HG02763 (cell line): Measurements from ENCODE around the gene P2RX7.

ENCODE experiments used
- ATAC-seq: cut with Tn5 transposase; IDR thresholded peaks from one replicate; pipeline ENCODE4 v1.9.1; 2021; ENCODE audit warnings: mild to moderate bottlenecking, moderate library complexity; ENCODE audit not compliant: unreplicated experiment

Gene P2RX7

DNA sequence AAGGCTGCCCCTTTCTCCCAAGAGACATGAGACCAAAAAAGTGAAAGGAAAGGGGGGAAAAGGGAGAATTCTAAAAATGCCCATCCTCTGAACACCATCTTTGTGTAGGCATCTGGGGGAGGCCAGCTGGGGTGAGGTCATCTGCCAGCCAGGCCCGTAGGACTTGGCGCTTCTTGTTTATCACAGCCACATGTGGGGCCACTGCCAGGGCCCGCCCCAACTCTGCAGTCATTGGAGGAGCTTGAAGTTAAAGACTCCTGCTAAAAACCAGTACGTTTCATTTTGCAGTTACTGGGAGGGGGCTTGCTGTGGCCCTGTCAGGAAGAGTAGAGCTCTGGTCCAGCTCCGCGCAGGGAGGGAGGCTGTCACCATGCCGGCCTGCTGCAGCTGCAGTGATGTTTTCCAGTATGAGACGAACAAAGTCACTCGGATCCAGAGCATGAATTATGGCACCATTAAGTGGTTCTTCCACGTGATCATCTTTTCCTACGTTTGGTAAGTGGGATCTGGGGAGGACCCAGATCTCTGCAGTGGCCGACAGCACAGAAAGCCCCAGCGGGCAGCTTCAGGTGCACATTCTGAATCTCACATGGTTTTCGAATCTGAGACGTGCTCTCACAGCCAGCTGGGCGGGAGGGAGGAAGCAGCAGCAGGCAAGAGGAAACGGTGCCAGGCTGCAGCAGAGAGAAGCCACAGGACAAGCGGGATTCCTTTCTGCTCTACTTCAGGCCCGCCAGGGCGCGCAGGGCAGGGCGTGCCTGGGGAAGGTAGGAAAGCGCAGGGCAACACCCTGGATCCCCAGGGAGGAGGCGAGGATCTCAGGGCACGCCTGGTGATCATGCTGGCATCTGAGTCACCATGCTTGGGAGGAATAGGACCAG lies at the start of gene P2RX7:
TSS of gene P2RX7 (plus strand) at position 276 of the 881 bp plus-strand sequence. CDS start at position 371, 95 bp downstream.
- no peak for ATAC-seq

- no peak for ATAC-seq
Measured at GRCh38 chr12:121084229-121084628, 48.4 kb upstream of the P2RX7 start.

GRCh38 chr12:121085069-121085468 lies 47.6 kb upstream of the P2RX7 start:
- ATAC-seq = no peak

DNA sequence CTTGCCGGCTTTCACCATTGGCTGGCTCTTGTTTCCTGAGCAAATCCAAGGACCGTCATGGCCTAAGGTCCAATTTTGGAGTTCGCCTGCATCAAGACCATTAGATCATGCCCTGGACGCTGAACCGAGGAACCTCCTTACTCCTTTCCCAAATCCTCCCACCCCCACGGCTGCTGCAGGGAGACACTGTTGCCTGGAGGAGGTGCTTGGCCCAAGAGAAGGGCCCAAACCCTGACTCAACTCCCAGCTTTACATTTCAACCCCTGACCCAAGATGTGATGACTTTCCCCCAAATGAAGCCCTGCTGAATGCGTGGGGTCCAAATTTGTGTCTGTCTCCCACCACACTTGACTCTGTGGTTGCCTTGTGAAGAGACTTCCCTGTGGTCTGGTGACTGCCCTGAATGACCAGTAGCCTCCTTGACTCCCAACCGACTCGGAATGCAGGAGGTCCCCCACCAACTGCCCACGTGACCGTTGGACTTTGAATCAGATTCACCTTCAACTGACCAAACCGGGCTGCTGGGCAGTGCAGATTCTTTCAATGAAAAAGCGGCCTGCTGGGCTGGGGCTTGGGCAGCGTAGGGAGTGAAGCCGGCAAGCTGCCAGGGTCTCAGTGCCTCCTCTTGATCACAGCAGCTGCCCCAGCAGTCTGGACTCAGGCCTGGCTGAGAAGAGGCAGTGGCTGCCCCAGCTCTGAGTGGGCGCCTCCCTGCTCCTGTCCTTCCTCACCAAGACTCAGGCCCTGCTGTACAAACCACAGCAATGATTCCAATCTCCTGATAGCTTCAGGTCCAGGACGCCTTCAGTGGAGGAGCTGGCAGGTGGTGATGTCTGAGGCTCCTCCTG lies 46.9 kb upstream of the P2RX7 start:
- no peak for ATAC-seq

DNA sequence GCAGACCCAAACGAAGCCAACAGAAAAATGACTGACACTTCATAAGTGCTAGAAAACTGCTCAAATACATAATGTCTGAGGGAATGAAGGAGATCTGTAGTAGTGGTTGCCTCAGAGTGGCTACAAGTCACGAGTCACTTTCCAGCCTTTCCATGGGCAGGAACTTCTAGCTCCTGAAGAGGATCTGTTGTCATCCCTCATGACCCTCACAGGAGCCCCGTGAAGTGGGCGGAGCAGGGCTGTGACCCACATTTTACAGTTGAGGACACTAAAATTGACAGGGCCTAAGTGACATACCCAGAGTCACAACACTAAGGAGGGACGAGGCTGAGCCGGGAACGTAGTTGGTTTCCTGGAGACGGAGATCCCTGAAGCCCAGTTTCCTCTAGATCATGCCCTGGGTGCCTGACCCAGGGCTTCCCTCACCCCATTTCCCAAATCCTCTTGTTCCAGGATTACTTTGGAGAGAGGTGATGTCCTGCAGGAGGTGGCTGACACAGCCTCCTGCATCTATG lies 45.8 kb upstream of the P2RX7 start:
- no peak for ATAC-seq

DNA sequence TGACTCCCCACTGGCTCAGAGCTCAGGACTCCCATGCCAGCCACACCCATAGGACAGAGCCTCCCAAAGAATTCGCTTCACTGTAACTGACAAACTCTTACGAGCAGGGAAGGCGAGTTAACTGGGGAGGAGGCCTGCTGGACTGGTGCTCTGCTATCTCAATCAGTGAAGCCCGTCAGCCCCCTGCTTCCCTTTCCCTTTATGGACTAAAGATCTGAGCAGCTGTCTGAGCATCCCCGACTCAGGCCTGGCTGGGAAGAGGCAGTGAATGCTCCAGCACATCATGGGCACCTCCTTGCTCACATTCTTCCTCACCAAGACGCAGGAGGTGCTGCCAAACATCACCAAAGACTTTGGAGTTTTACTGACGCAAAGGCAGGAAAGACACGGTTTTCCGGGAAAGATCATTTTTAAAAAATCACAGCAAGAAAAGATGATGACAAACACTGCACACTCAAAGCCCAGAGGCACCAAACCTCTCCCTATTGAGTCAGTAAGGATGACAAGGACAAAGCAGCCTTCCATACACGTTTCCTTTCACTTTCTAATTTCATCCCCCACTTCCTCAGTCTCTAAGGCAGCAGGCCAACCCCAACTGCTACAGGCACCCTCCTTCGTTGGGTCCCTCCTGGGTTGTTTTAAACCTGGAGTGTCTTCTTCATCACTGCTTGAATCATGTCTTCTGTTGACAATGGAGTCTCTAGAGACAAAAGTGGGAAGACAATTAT lies 45.0 kb upstream of the P2RX7 start:
- no peak for ATAC-seq

DNA sequence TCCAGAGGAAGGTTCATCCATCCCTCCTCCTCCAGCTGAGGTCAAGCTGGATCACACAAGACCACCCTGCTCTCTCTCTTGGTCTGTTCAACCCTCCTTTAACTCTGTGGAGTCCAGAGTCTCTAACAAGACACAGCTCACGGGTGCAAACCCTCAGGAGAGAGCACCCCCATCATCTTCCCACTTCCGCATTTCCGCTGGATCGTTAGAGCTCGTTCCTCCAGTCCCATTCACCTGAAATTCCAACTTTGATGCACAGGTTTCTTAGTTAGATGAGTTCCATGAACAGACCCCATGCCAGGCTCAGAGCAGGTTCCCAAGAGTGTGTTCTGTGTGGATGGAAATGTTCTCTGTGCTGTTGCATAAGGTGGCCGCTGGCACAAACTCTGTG lies 44.5 kb upstream of the P2RX7 start:
- ATAC-seq = no peak

DNA sequence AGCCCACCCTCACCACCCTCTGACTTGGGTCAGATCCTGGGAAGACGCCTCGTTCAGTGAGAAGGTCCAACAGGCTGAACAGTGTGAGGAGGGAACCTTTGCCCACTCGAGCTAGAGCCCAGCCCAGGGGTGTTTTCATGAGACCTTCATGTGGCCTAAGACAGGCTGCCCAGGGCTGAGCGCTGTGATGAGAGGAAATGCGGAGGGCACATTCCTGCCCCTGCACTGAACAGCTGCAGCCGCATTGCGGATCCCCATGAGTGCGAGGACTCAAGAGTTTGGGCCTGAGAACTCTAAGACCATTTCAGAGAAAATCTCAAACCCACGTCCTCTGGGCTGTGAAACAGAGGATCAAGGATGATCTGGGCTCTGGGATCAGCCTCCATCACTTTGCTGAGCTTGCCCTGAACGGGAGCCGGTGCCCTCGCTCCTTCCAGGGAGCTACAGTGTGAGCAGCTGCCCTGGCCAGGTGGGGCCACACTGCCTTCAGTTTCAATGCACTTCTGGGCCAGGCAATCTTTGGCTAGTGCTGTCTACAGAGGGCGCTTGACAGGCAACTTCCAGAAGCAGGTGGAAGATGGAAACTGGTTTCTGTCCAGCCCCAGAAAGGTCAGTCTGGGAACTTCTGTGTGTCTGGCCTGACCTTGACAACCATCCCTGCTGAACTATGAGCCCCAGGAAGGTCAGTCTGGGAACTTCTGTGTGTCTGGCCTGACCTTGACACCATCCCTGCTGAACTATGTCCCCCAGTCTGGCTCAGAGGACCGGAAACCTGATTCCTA lies 43.5 kb upstream of the P2RX7 start:
- ATAC-seq = no peak

GRCh38 chr12:121089813-121090430 lies 42.8 kb upstream of the P2RX7 start:
- ATAC-seq = no peak

GRCh38 chr12:121090586-121091514 lies 41.8 kb upstream of the P2RX7 start:
- ATAC-seq = no peak

GRCh38 chr12:121092034-121092433 lies 40.6 kb upstream of the P2RX7 start:
- ATAC-seq = no peak

- no peak for ATAC-seq
Measured at GRCh38 chr12:121093487-121093891, 39.2 kb upstream of the P2RX7 start.

- ATAC-seq = no peak
Measured at GRCh38 chr12:121095544-121096198, 37.0 kb upstream of the P2RX7 start.

- ATAC-seq = no peak
Measured at GRCh38 chr12:121096199-121096798, 36.4 kb upstream of the P2RX7 start.

DNA sequence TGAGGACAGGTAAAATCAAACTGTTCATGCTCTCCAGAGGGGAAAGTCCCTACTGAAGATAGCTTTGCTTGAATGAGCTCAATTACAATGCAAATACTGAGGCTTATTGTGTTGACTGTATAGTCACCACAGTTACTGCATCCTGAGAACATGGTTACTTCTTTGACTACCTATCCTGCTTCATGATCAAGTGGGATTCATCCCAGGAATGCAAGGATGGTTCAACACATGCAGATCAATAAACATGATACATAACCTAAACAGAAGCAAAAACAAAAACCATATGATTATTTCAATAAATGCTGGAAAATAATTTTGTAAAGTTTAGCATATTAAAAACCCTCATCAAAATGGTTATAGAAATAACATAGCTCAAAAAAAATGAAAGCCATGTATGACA lies 32.9 kb upstream of the P2RX7 start:
- ATAC-seq = no peak

GRCh38 chr12:121102307-121102706 lies 30.4 kb upstream of the P2RX7 start:
- ATAC-seq = no peak

DNA sequence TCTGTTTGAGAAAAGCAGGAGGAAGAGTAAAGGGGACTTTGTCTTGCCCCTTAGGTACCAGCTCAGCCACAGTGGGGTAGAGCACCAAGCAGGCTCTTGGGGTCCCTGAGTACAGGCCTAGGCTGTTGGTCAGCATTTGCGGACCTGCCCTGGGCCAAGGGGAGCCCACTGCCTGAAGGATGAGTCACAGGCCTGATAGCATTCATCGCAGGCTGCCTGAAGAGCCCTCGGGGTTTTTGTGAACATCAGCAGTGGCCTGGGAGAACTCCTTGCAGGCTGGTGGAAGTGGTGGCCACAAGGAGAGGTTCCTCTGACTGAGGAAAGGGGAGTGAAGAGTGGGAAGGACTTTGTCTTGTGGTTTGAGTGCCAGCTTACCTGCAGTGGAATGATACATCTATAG lies 25.0 kb upstream of the P2RX7 start:
- ATAC-seq = no peak

DNA sequence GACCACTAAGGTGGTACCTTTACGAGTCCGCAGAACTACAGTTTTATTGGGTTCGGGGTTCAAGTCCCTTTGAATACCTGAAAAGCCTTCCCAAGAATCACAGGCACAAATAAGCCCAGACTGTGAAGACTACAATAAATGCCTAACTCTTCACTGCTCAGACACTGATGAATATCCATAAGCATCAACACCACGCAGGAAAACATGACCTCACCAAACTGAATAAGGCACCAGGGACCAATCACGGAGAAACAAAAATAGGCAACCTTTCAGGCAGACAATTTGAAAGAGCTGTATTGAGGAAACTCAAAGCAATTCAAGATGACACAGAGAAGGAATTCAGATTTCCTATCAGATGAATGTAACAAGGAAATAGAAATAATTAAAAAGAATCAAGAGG lies 24.2 kb upstream of the P2RX7 start:
- no peak for ATAC-seq
